ENCODE data around the gene COPB2.

DNA sequence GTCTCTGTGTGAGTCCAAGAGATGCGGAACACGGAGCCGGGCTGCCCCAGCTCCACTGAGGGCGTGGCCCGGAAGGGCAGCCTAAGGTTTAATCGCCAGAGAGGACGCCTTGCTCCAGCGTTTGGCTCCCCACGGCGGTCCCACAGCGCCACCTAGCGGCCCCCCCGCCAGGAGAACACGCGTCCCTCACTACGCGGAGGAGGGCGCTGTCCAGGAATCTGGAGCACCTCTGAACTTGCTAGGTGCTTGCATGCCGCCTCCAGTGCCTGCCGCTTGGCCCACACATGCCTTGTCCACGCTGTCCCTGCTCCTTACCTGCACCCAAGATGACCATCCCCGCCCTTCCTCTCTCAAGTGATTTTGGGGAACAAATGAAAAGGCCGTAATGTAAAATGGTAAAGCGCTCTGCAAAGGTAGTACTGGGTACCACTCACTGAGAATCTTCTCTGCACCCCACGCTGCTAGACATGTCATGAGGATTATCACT lies 60.0 kb downstream of the COPB2 start:
- TF ChIP-seq EZH2 (IDR thresholded peaks at IDR 0.05; ENCODE audit: insufficient read depth, poor library complexity, severe bottlenecking) (no peak), EZH2phosphoT487 (IDR thresholded peaks at IDR 0.05; ENCODE audit: insufficient read depth, low read depth) (no peak)

Measured in GM23248 (cell line).